Measurements from ENCODE around the gene KANSL1. TPM values are rescaled to one million over a fixed set of nuclear protein-coding genes. Genes with fewer than 3 reads are reported as not detected.

KANSL1 gene
- total and polyA plus RNA-seq, 2 donors (not counting 1 experiment from before 2014, with no cell fraction given), result 36.8 to 233 TPM

DNA sequence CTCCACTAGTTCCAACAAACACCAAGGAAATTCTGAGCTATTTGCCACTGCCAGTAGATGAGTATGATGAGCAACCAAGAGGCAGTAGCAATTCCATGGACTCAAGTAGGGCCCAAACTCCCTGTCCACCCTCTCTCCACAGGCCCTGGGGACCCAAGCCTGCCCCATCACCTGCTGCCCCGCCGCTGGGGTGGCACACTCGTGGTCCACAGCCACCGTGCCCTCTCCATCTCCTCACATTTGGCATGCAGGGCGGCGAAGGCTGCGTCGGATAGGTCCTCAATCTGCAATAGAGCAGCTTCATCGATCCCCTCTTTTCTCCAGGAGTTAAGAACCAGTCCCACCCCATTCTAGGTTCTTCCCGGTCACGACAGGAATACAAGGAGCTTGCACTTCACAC, 160.3 kb downstream of the KANSL1 start:
- TF ChIP-seq, protein P1, sequence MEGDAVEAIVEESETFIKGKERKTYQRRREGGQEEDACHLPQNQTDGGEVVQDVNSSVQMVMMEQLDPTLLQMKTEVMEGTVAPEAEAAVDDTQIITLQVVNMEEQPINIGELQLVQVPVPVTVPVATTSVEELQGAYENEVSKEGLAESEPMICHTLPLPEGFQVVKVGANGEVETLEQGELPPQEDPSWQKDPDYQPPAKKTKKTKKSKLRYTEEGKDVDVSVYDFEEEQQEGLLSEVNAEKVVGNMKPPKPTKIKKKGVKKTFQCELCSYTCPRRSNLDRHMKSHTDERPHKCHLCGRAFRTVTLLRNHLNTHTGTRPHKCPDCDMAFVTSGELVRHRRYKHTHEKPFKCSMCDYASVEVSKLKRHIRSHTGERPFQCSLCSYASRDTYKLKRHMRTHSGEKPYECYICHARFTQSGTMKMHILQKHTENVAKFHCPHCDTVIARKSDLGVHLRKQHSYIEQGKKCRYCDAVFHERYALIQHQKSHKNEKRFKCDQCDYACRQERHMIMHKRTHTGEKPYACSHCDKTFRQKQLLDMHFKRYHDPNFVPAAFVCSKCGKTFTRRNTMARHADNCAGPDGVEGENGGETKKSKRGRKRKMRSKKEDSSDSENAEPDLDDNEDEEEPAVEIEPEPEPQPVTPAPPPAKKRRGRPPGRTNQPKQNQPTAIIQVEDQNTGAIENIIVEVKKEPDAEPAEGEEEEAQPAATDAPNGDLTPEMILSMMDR (IDR thresholded peaks at IDR 0.05), result no peak
- TF ChIP-seq EZH2 (IDR thresholded peaks at IDR 0.05; ENCODE audit: borderline replicate concordance, insufficient read depth, low read depth, low read length, poor library complexity, severe bottlenecking), result no peak
- Histone ChIP-seq H2AFZ (ENCODE audit: insufficient read depth, low read depth, low read length, poor library complexity, severe bottlenecking) (no peak overlapping the region), H3K27ac (ENCODE audit: low read length in 2 of 2) (no peak overlapping the region), H3K79me2 (ENCODE audit: control insufficient read depth, insufficient read depth, low read length) (no peaks in the 10 kb centered on the region), H3K36me3 (replicated peaks in 1 of 2; ENCODE audit: control extremely low read depth in 1 of 2, control insufficient read depth in 1 of 2, extremely low read depth in 1 of 2, insufficient read depth in 2 of 2, low read length in 1 of 2) (peaks cover 5 to 75% of the 10 kb centered on the region in 2 experiments), H3K4me3 (ENCODE audit: control extremely low read depth in 1 of 5, extremely low read depth in 1 of 5, insufficient read depth in 1 of 5, low read depth in 2 of 5, low read length in 4 of 5) (no peak overlapping the region), H3K9ac (ENCODE audit: low read length) (no peak overlapping the region), H3K27me3 (replicated peaks in 1 of 4; ENCODE audit: control extremely low read depth in 1 of 4, control insufficient read depth in 3 of 4, insufficient read depth in 4 of 4, low read length in 3 of 4) (no peaks in the 10 kb centered on the region), H3K4me2 (replicated peaks; ENCODE audit: low read depth, low read length, poor library complexity, severe bottlenecking) (no peak overlapping the region), H3K9me3 (ENCODE audit: control extremely low read depth in 1 of 3, control insufficient read depth in 2 of 3, insufficient read depth in 1 of 3, low read length in 2 of 3) (peaks cover 0 to 3% (median 2%) of the 10 kb centered on the region in 3 donors), H3K4me1 (ENCODE audit: control insufficient read depth in 2 of 2, insufficient read depth in 2 of 2, low read length in 2 of 2) (peaks cover 18 to 22% of the 10 kb centered on the region in 2 donors), H4K20me1 (ENCODE audit: control insufficient read depth, insufficient read depth, low read length, poor library complexity, severe bottlenecking) (no peaks in the 10 kb centered on the region)
- ChIA-PET POLR2A (no interaction called here), CTCF (interaction anchor here (0.7 to 3.1 kb wide), 2 partner anchors 11 to 25 kb away, joined by 3 to 16 read pairs; no protein-coding TSS in a partner anchor)
- DNase-seq (no peak), ATAC-seq (ENCODE audit: low read depth) (no peak)
- Mint-ChIP-seq H3K27ac (no peak overlapping the region), H3K4me1 (peaks cover 21% of the 10 kb centered on the region), H3K27me3 (no peaks in the 10 kb centered on the region), H3K9me3 (ENCODE audit: insufficient read depth) (no peaks in the 10 kb centered on the region), H3K4me3 (no peak overlapping the region)
- WGBS (ENCODE audit: insufficient coverage), result 94% methylated on average over 9 of the region's 11 CpGs
- intact Hi-C loops (cut with micrococcal nuclease), result no loop called here

DNA sequence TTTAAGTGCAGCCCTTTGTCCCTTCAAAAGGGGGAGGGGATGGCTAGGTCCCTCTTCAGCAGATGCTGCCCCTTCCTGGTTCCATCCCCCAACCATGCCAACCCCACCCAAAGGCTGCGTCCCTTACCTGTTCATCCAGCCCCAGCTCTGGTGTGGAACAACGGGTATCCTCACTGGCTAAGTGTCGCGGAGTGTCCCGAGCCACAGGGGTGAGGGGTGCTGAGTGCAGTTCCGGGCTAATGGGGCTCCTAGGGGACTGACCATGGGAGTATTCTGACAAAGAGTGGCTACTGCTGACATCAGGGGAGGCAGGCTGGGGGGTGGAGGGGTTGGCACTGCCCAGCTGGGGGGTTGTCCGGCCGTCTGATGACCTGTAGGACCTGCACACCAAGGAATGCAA, 161.3 kb downstream of the KANSL1 start:
- Mint-ChIP-seq H3K27me3 (no peaks in the 10 kb centered on the region), H3K4me1 (peaks cover 31% of the 10 kb centered on the region), H3K4me3 (no peak overlapping the region), H3K9me3 (ENCODE audit: insufficient read depth) (no peaks in the 10 kb centered on the region), H3K27ac (no peak overlapping the region)
- H3K27me3 ChIP-seq (replicated peaks in 1 of 4; ENCODE audit: control extremely low read depth in 1 of 4, control insufficient read depth in 3 of 4, insufficient read depth in 4 of 4, low read length in 3 of 4), result no peaks in the 10 kb centered on the region
- H3K9ac ChIP-seq (ENCODE audit: low read length), result no peak overlapping the region
- peaks cover 27 to 32% of the 10 kb centered on the region in 2 donors for H3K4me1 ChIP-seq (ENCODE audit: control insufficient read depth in 2 of 2, insufficient read depth in 2 of 2, low read length in 2 of 2)
- H3K27ac ChIP-seq (ENCODE audit: low read length in 2 of 2), result no peak overlapping the region
- H2AFZ ChIP-seq (ENCODE audit: insufficient read depth, low read depth, low read length, poor library complexity, severe bottlenecking), result no peak overlapping the region
- H3K36me3 ChIP-seq (replicated peaks in 1 of 2; ENCODE audit: control extremely low read depth in 1 of 2, control insufficient read depth in 1 of 2, extremely low read depth in 1 of 2, insufficient read depth in 2 of 2, low read length in 1 of 2), result peaks cover 6 to 66% of the 10 kb centered on the region in 2 experiments
- TF ChIP-seq EZH2 (IDR thresholded peaks at IDR 0.05; ENCODE audit: borderline replicate concordance, insufficient read depth, low read depth, low read length, poor library complexity, severe bottlenecking), result no peak
- TF ChIP-seq, protein P1 (IDR thresholded peaks at IDR 0.05), result no peak
- no peak overlapping the region for H3K4me2 ChIP-seq (replicated peaks; ENCODE audit: low read depth, low read length, poor library complexity, severe bottlenecking)
- peaks cover 0 to 3% (median 2%) of the 10 kb centered on the region in 3 donors for H3K9me3 ChIP-seq (ENCODE audit: control extremely low read depth in 1 of 3, control insufficient read depth in 2 of 3, insufficient read depth in 1 of 3, low read length in 2 of 3)
- no peaks in the 10 kb centered on the region for H4K20me1 ChIP-seq (ENCODE audit: control insufficient read depth, insufficient read depth, low read length, poor library complexity, severe bottlenecking)
- DNase-seq (no peak), ATAC-seq (ENCODE audit: low read depth) (no peak)
- no peaks in the 10 kb centered on the region for H3K79me2 ChIP-seq (ENCODE audit: control insufficient read depth, insufficient read depth, low read length)
- 92% methylated on average over 7 of the region's 8 CpGs for WGBS (ENCODE audit: insufficient coverage)
- POLR2A ChIA-PET, result no interaction called here
- CTCF ChIA-PET, result interaction anchor here (1.6 kb wide), 1 partner anchor 13 kb away, joined by 5 read pairs; no protein-coding TSS in a partner anchor
- intact Hi-C loops (cut with micrococcal nuclease), result no loop called here
- H3K4me3 ChIP-seq (ENCODE audit: control extremely low read depth in 1 of 5, extremely low read depth in 1 of 5, insufficient read depth in 1 of 5, low read depth in 2 of 5, low read length in 4 of 5), result no peak overlapping the region
